Dedifferentiated amniotic fluid mesenchymal stem cell (primary cell): ENCODE measurements around the gene ARHGEF19.

Source experiments
- DNase-seq: peaks from one replicate; pipeline ENCODE4 v3.0.0-alpha.2; 2016; ENCODE audit errors: extremely low spot score

The ARHGEF19 gene

GRCh38 chr1:16244650-16245285 is 32.3 kb upstream of the ARHGEF19 start:
- DNase-seq, result no peak

GRCh38 chr1:16243936-16244649 is 31.6 kb upstream of the ARHGEF19 start:
- DNase-seq, result peak; percentile 88

GRCh38 chr1:16243215-16243610 is 30.8 kb upstream of the ARHGEF19 start:
- no peak for DNase-seq

- no peak for DNase-seq
Measured at GRCh38 chr1:16242556-16243214, 30.2 kb upstream of the ARHGEF19 start.

GRCh38 chr1:16241221-16241708 is 28.8 kb upstream of the ARHGEF19 start:
- no peak for DNase-seq

GRCh38 chr1:16239972-16240491 is 27.6 kb upstream of the ARHGEF19 start:
- no peak for DNase-seq

- DNase-seq, result no peak
Measured at GRCh38 chr1:16237343-16237830, 24.9 kb upstream of the ARHGEF19 start.

- peak; percentile 86 for DNase-seq
Measured at GRCh38 chr1:16236511-16237342, 24.3 kb upstream of the ARHGEF19 start, which contains the start of gene CPLANE2. CPLANE2 (minus strand) TSS chr1:16237183; CDS start chr1:16236742, 441 bp downstream.

- DNase-seq, result no peak
Measured at GRCh38 chr1:16235944-16236510, 23.6 kb upstream of the ARHGEF19 start.

GRCh38 chr1:16235347-16235746 is 22.9 kb upstream of the ARHGEF19 start:
- DNase-seq, result no peak

- no peak for DNase-seq
Measured at GRCh38 chr1:16233431-16233830, 21.0 kb upstream of the ARHGEF19 start.

- no peak for DNase-seq
Measured at GRCh38 chr1:16232316-16232710, 19.9 kb upstream of the ARHGEF19 start.

- DNase-seq, result no peak
Measured at GRCh38 chr1:16231331-16232315, 19.2 kb upstream of the ARHGEF19 start.

- no peak for DNase-seq
Measured at GRCh38 chr1:16230744-16231143, 18.3 kb upstream of the ARHGEF19 start.

- DNase-seq, result no peak
Measured at GRCh38 chr1:16229976-16230740, 17.7 kb upstream of the ARHGEF19 start.

- no peak for DNase-seq
Measured at GRCh38 chr1:16226490-16227179, 14.2 kb upstream of the ARHGEF19 start.

GRCh38 chr1:16226129-16226489 is 13.7 kb upstream of the ARHGEF19 start:
- no peak for DNase-seq

GRCh38 chr1:16224472-16224871 is 12.0 kb upstream of the ARHGEF19 start:
- DNase-seq, result no peak
